GM23338 (cell line): Measurements from ENCODE around the gene PTCD2. TPM values are rescaled to one million over a fixed set of nuclear protein-coding genes. Genes with fewer than 3 reads are reported as not detected.

Experiments used
- ATAC-seq: fragments of 200-7000 bp; cut with Tn5 transposase; 3 replicates; pipeline ENCODE4 v1.9.1; 2020
- DNase-seq: peaks from one replicate; pipeline ENCODE4 v3.0.0-alpha.2; 2015; ENCODE audit warnings: low spot score
- H2AFZ ChIP-seq: fragments of 200-600 bp; sonication (generic); 2 replicates; pipeline ENCODE4 v1.8.0; 2016; ENCODE audit warnings: antibody characterized with exemption, mild to moderate bottlenecking, moderate library complexity
- H3F3A ChIP-seq: fragments of 200-600 bp; sonication (generic); replicated peaks from 2 replicates; pipeline ENCODE4 v1.8.0; 2017; ENCODE audit warnings: antibody characterized with exemption, mixed run types, low read depth
- H3K27ac ChIP-seq: fragments of 200-600 bp; sonication (generic); 2 replicates; pipeline ENCODE4 v1.6.1; 2016; ENCODE audit warnings: low read depth
- H3K27me3 ChIP-seq: fragments of 200-600 bp; sonication (generic); 2 replicates; pipeline ENCODE4 v1.8.0; 2016; ENCODE audit warnings: mild to moderate bottlenecking, mixed run types, moderate library complexity; ENCODE audit not compliant: insufficient read depth
- H3K36me3 ChIP-seq: fragments of 200-600 bp; sonication (generic); 2 replicates; pipeline ENCODE4 v1.8.0; 2016; ENCODE audit warnings: mild to moderate bottlenecking; ENCODE audit not compliant: insufficient read depth
- H3K4me1 ChIP-seq: fragments of 200-600 bp; sonication (generic); 2 replicates; pipeline ENCODE4 v1.8.0; 2016; ENCODE audit warnings: mild to moderate bottlenecking, moderate library complexity; ENCODE audit not compliant: insufficient read depth
- H3K4me2 ChIP-seq: fragments of 200-600 bp; sonication (generic); 2 replicates; pipeline ENCODE4 v1.7.1; 2017; ENCODE audit warnings: mixed run types
- H3K4me3 ChIP-seq: fragments of 200-600 bp; sonication (generic); 2 replicates; pipeline ENCODE4 v1.6.1; 2016; ENCODE audit warnings: mixed run types
- H3K79me2 ChIP-seq: fragments of 200-600 bp; sonication (generic); replicated peaks from 2 replicates; pipeline ENCODE4 v1.8.0; 2017; ENCODE audit warnings: mild to moderate bottlenecking; ENCODE audit not compliant: insufficient read depth
- H3K9me2 ChIP-seq: fragments of 200-600 bp; sonication (generic); 2 replicates; pipeline ENCODE4 v1.8.0; 2017; ENCODE audit not compliant: insufficient read depth
- H4K20me1 ChIP-seq: fragments of 200-600 bp; sonication (generic); replicated peaks from 2 replicates; pipeline ENCODE4 v1.8.0; 2017; ENCODE audit warnings: mild to moderate bottlenecking; ENCODE audit not compliant: insufficient read depth
- H3K27ac Mint-ChIP-seq: 2 replicates; pipeline ENCODE4 v1.8.0; 2020; ENCODE audit warnings: inconsistent platforms, mild to moderate bottlenecking, moderate library complexity, mixed read lengths
- H3K27me3 Mint-ChIP-seq: 3 replicates; pipeline ENCODE4 v1.8.0; 2022; ENCODE audit warnings: low read depth, mild to moderate bottlenecking, moderate library complexity, mixed read lengths, inconsistent platforms; ENCODE audit not compliant: insufficient read depth, poor library complexity
- H3K36me3 Mint-ChIP-seq: 3 replicates; pipeline ENCODE4 v1.8.0; 2021; ENCODE audit warnings: low read depth, mild to moderate bottlenecking, inconsistent platforms, moderate library complexity, mixed read lengths
- H3K4me1 Mint-ChIP-seq: 3 replicates; pipeline ENCODE4 v1.8.0; 2020; ENCODE audit warnings: mild to moderate bottlenecking, inconsistent platforms, mixed read lengths
- H3K4me3 Mint-ChIP-seq: 3 replicates; pipeline ENCODE4 v1.8.0; 2021; ENCODE audit warnings: moderate library complexity, mild to moderate bottlenecking, inconsistent platforms, mixed read lengths
- H3K9me3 Mint-ChIP-seq: 3 replicates; pipeline ENCODE4 v1.8.0; 2020; ENCODE audit warnings: moderate library complexity, mild to moderate bottlenecking, inconsistent platforms, mixed read lengths
- CREB1 ChIP-seq: fragments of 250-450 bp; sonication (Bioruptor Pico); IDR thresholded peaks from 2 replicates; pipeline ENCODE4 v1.5.0; 2020; ENCODE audit warnings: low read depth, mild to moderate bottlenecking, moderate library complexity
- ETS1 ChIP-seq: IDR thresholded peaks from 2 replicates; pipeline ENCODE4 v1.6.1; 2016; ENCODE audit warnings: antibody characterized with exemption
- EZH2phosphoT487 ChIP-seq: fragments of 200-600 bp; sonication (generic); IDR thresholded peaks from one replicate; pipeline ENCODE4 v1.8.1; 2018; ENCODE audit warnings: antibody characterized with exemption; ENCODE audit not compliant: unreplicated experiment
- JUNB ChIP-seq: IDR thresholded peaks from one replicate; pipeline ENCODE4 v1.6.1; 2016; ENCODE audit warnings: antibody characterized with exemption; ENCODE audit not compliant: unreplicated experiment
- NANOG ChIP-seq: IDR thresholded peaks from 2 replicates; pipeline ENCODE4 v1.6.1; 2016; ENCODE audit warnings: antibody characterized with exemption, borderline replicate concordance
- POLR2AphosphoS5 ChIP-seq: IDR thresholded peaks from 2 replicates; pipeline ENCODE4 v1.6.1; 2016; ENCODE audit warnings: antibody characterized with exemption, low read depth
- REST ChIP-seq: IDR thresholded peaks from one replicate; pipeline ENCODE4 v1.6.1; 2018; ENCODE audit warnings: antibody characterized with exemption; ENCODE audit not compliant: unreplicated experiment
- STAT1 ChIP-seq: IDR thresholded peaks from one replicate; pipeline ENCODE4 v1.6.1; 2016; ENCODE audit warnings: antibody characterized with exemption; ENCODE audit not compliant: unreplicated experiment
- ZNF114 ChIP-seq: fragments of 250-450 bp; sonication (Bioruptor Pico); IDR thresholded peaks from 2 replicates; pipeline ENCODE4 v1.5.0; 2020; ENCODE audit warnings: mild to moderate bottlenecking, moderate library complexity
- ZNF462 ChIP-seq: fragments of 250-450 bp; sonication (Bioruptor Pico); IDR thresholded peaks from 2 replicates; pipeline ENCODE4 v1.5.0; 2020; ENCODE audit warnings: mild to moderate bottlenecking, moderate library complexity
- polyA plus RNA-seq: library from polyadenylated mRNA; unstranded; fragments of >200 nt; fragmentation: Nextera tagmentation; extraction: Ambion mirVana; gene quantifications from 2 replicates; pipeline ENCODE4 v1.2.1, GENCODE V29; 2016
- total RNA-seq: library from RNA; depleted of rRNA; stranded (reverse); fragments of >200 nt; shearing (Covaris generic); gene quantifications from 2 replicates; pipeline ENCODE4 v1.2.3, GENCODE V29; 2014
- TF ChIP-seq, protein P1 (sequence below), 2 experiments: fragments of 200-600 bp in 1 of 2; sonication (generic) in 1 of 2; conservative IDR thresholded peaks; 2 replicates each; pipeline versions ENCODE4 v1.5.1 to v1.6.1; 2016 to 2017; ENCODE audit warnings: antibody characterized with exemption in 2 of 2, low read depth in 2 of 2, mild to moderate bottlenecking in 2 of 2, moderate library complexity in 1 of 2

PTCD2 gene
- total and polyA plus RNA-seq, 2 experiments from 2014 or later = 8.8 to 14.5 TPM

- TF ChIP-seq ZNF462 (CRISPR knock-in tag) = no peak
- no peak for TF ChIP-seq STAT1
- TF ChIP-seq NANOG = no peak
- TF ChIP-seq, protein P1, sequence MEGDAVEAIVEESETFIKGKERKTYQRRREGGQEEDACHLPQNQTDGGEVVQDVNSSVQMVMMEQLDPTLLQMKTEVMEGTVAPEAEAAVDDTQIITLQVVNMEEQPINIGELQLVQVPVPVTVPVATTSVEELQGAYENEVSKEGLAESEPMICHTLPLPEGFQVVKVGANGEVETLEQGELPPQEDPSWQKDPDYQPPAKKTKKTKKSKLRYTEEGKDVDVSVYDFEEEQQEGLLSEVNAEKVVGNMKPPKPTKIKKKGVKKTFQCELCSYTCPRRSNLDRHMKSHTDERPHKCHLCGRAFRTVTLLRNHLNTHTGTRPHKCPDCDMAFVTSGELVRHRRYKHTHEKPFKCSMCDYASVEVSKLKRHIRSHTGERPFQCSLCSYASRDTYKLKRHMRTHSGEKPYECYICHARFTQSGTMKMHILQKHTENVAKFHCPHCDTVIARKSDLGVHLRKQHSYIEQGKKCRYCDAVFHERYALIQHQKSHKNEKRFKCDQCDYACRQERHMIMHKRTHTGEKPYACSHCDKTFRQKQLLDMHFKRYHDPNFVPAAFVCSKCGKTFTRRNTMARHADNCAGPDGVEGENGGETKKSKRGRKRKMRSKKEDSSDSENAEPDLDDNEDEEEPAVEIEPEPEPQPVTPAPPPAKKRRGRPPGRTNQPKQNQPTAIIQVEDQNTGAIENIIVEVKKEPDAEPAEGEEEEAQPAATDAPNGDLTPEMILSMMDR (conservative IDR thresholded peaks at IDR 0.05; ENCODE audit: low read depth in 2 of 2) = no peak
- TF ChIP-seq JUNB = no peak
- no peak for TF ChIP-seq ZNF114 (CRISPR knock-in tag)
- TF ChIP-seq CREB1 (CRISPR knock-in tag) = no peak
- no peak for TF ChIP-seq POLR2AphosphoS5
- no peak for TF ChIP-seq EZH2phosphoT487
Observed at GRCh38 chr5:72372923-72373322, 52.8 kb downstream of the PTCD2 start (continued).

GRCh38 chr5:72374844-72375243 lies 54.7 kb downstream of the PTCD2 start:
- no peak overlapping the region for H3K4me2 ChIP-seq
- H3K79me2 ChIP-seq = no peaks in the 10 kb centered on the region
- peaks cover 4% of the 10 kb centered on the region; the same call in 1 of the 2 replicates for H3K4me1 ChIP-seq
- DNase-seq = no peak
- Mint-ChIP-seq H3K27me3 (peaks cover 2% of the 10 kb centered on the region), H3K36me3 (peaks cover 2% of the 10 kb centered on the region; the same call in 1 of the 3 replicates), H3K4me3 (no peak overlapping the region), H3K27ac (no peak overlapping the region), H3K9me3 (no peaks in the 10 kb centered on the region), H3K4me1 (peaks cover 9% of the 10 kb centered on the region)
- H3K4me3 ChIP-seq = no peak overlapping the region
- H3K36me3 ChIP-seq = no peaks in the 10 kb centered on the region
- no peaks in the 10 kb centered on the region for H3K27me3 ChIP-seq
- H4K20me1 ChIP-seq = no peaks in the 10 kb centered on the region
- ATAC-seq = no peak
- H3K9me2 ChIP-seq = 0 out of 2 replicates have a peak, but pooled peaks cover 3% of the 10 kb centered on the region
- no peak overlapping the region for H3K27ac ChIP-seq
- no peak overlapping the region for H2AFZ ChIP-seq
- H3F3A ChIP-seq = no peaks in the 10 kb centered on the region
- TF ChIP-seq ETS1 (no peak), REST (no peak)
